OCI-LY1 (cell line): ENCODE data around the gene PIGZ.

ENCODE experiments used
- CTCF ChIP-seq: fragments of 200-600 bp; sonication (generic), shearing (Covaris generic); IDR thresholded peaks from 2 replicates; pipeline ENCODE4 v1.5.1; 2017; ENCODE audit warnings: mild to moderate bottlenecking, antibody characterized with exemption, low read length, moderate library complexity, mixed read lengths
- EZH2 ChIP-seq: fragments of 200-600 bp; sonication (generic), shearing (Covaris generic); IDR thresholded peaks from 2 replicates; pipeline ENCODE4 v1.8.0; 2017; ENCODE audit warnings: borderline replicate concordance, mixed run types, mild to moderate bottlenecking, antibody characterized with exemption, low read length, moderate library complexity, mixed read lengths

GRCh38 chr3:196947860-196948441 is 20.7 kb downstream of the PIGZ start:
- TF ChIP-seq CTCF, result no peak
- TF ChIP-seq EZH2, result no peak
